HG03097 (cell line): ENCODE measurements around the gene ARID2.

Experiments
- ATAC-seq: cut with Tn5 transposase; IDR thresholded peaks from one replicate; pipeline ENCODE4 v1.9.1; 2021; ENCODE audit not compliant: unreplicated experiment, low FRiP score

Gene ARID2

DNA sequence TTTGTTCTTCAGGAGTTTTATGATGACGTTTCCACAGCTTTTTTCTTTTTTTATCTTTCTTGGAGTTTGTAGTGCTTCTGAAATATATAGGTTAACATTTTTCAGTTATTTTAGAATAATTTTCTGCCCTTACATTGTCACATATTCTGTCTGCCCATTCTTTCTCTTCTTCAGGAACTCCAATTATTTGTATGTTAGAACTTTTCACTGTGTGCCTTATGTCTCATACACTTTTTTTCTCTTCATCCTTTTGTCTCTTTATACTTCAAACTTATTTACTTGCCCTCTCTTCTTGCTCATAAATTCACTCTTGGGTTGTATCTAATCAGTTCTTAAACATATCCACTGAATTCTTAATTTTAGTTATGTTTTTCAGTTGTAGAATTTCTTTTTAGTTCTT is 105.3 kb downstream of the ARID2 start:
- ATAC-seq: no peak

- no peak for ATAC-seq
Observed at GRCh38 chr12:45839917-45840316, 110.4 kb downstream of the ARID2 start.

DNA sequence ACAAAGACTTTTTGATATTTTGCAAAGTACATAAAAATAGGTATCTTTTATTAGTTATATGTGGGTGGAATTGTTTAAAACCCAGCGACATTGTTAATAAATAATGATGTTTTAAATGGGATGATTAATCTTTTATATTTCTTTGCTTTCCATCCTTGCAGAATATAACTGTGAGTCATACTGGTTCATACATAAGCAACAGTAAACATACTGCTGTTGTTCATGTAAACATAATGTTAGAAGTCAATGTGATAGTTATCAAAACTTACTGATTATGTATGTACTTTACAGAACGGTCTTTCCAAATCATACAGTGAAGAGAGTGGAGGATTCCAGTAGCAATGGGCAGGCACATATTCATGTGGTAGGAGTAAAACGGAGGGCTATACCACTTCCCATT is 119.8 kb downstream of the ARID2 start:
- ATAC-seq: no peak

DNA sequence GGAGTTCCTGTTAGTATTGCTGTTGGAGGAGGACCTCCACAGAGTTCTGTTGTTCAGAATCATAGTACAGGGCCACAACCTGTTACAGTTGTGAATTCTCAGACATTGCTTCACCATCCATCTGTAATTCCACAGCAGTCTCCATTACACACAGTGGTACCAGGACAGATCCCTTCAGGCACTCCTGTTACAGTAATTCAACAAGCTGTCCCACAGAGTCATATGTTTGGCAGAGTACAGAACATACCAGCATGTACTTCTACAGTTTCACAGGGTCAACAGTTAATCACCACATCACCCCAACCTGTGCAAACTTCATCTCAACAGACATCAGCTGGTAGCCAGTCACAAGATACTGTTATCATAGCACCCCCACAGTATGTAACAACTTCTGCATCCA is 120.8 kb downstream of the ARID2 start:
- no peak for ATAC-seq

DNA sequence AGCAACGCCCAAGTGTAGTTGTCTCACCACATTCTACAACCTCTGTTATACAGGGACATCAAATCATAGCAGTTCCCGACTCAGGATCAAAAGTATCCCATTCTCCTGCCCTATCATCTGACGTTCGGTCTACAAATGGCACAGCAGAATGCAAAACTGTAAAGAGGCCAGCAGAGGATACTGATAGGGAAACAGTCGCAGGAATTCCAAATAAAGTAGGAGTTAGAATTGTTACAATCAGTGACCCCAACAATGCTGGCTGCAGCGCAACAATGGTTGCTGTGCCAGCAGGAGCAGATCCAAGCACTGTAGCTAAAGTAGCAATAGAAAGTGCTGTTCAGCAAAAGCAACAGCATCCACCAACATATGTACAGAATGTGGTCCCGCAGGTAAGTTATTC is 123.0 kb downstream of the ARID2 start:
- no peak for ATAC-seq

- ATAC-seq: no peak
Observed at GRCh38 chr12:45853550-45853949, 124.0 kb downstream of the ARID2 start.

GRCh38 chr12:45863332-45863731 is 133.8 kb downstream of the ARID2 start:
- ATAC-seq: no peak

DNA sequence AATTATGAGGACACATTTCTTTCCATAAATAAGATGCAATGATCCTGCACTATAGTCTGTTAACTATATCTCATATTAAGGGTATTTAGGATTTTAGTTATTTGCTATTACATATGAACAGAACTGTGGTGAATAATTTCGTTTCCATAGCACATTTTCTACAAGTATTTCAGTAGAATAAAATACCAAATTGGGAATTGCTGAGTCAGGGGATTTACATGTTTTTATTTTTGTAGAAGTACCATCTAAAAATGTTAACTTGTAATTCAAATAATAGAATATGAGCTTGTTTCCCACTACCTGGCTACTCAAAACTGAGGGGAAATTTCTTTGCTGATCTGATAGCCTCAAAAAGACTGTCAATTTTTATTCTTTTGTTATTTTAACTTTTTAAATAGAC is 136.8 kb downstream of the ARID2 start:
- ATAC-seq: no peak

- ATAC-seq: no peak
Observed at GRCh38 chr12:45872446-45872845, 142.9 kb downstream of the ARID2 start.

GRCh38 chr12:45877069-45877468 is 147.6 kb downstream of the ARID2 start:
- ATAC-seq: no peak

GRCh38 chr12:45878630-45879255 is 149.2 kb downstream of the ARID2 start:
- no peak for ATAC-seq

GRCh38 chr12:45879363-45879895 is 149.9 kb downstream of the ARID2 start:
- ATAC-seq: no peak

DNA sequence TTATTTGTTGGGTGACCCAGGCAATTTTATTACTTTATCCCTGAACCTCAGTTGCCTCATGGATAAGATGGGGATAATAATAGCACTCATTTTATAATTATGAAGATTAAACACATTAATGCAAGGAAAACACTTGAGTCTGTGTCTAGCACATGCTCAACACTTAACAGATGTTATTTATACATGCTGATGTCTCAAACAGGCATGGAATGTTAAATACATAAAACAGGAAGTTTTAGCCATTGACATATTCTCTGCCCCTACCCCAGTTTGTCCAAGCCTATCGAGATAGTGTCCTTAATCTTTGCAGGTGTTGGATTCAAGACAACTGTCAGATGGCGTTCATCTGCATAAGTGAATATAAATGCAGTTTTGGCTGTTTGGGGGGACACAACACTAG is 151.0 kb downstream of the ARID2 start:
- ATAC-seq: no peak

- ATAC-seq: no peak
Observed at GRCh38 chr12:45883187-45883586, 153.7 kb downstream of the ARID2 start.

GRCh38 chr12:45886685-45887084 is 157.2 kb downstream of the ARID2 start:
- ATAC-seq: no peak

DNA sequence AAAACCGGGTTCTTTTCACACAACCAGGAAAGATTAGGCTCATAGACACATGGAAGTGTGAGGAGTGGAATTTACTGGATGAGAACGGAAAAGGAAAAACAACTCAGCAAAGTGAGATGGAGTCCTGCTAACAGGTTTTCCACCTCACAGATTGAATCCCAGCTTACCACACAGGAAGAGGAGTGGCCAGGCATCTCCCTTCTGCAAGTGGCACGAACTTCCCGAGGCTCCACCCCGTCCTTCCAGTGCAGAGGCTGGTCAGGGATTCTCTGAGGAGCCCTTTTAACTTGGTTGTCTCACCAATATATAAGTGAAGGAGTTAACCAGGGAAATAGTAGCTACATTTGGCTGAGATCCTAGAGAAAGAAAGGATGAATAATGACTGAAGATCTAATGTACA is 158.0 kb downstream of the ARID2 start:
- no peak for ATAC-seq

GRCh38 chr12:45890276-45890675 is 160.8 kb downstream of the ARID2 start:
- ATAC-seq: no peak

GRCh38 chr12:45893240-45893639 is 163.7 kb downstream of the ARID2 start:
- ATAC-seq: no peak

GRCh38 chr12:45895961-45896360 is 166.5 kb downstream of the ARID2 start:
- ATAC-seq: no peak

- ATAC-seq: no peak
Observed at GRCh38 chr12:45898094-45898493, 168.6 kb downstream of the ARID2 start.

GRCh38 chr12:45907955-45908354 is 178.4 kb downstream of the ARID2 start:
- no peak for ATAC-seq

GRCh38 chr12:45909041-45909713 is 179.7 kb downstream of the ARID2 start:
- ATAC-seq: no peak
